Anterior cingulate cortex (tissue), 58 donors: ENCODE results near the gene TRDMT1.

Source experiments
- DNase-seq, 58 donors: peaks; one replicate each; lab custom pipeline; 2025; lab: John Stamatoyannopoulos, UW

Gene TRDMT1, protein sequence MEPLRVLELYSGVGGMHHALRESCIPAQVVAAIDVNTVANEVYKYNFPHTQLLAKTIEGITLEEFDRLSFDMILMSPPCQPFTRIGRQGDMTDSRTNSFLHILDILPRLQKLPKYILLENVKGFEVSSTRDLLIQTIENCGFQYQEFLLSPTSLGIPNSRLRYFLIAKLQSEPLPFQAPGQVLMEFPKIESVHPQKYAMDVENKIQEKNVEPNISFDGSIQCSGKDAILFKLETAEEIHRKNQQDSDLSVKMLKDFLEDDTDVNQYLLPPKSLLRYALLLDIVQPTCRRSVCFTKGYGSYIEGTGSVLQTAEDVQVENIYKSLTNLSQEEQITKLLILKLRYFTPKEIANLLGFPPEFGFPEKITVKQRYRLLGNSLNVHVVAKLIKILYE

DNA sequence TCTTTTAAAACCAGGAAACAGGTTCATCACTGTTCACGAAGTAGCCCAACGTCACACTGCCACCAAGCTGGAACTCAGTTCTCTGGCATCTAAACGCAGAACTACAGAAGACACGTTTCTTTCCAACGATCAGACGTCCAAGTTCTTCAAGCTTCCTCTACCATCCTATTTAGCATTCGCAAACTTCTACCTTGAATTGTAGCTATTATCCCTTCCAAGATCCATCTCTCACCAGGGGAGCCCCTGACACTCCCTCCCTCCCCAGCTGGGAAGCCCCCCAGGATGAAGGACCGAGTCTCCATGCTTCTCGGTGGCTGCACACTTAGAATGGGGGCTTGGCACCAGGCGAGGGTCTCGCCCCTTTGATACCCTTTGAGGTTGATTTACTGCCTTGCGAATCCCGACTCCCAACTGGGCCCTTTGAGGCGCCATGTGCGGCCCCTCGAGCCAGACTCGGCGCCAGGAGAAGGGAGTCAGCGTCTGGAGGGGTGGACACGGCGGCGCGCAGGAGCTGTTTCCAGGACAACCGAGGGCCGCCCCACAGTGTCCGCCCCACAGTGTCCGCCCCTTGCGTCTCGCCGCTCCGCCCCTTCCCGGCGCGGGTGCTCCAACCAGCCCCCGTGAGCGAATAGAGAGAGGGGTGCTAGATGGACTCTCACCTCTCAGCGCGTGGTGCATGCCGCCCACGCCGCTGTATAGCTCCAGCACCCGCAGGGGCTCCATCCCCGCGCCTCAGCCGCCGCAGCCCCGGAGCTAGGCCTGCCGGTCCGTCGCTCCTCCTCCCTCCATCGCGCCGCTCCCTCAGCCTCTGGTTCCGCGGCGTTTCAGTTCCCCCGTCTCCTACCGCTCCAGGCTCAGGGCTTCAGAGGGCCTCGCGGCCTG, at the start of gene TRDMT1:
Gene TRDMT1, minus strand, starts transcription at position 761 of the 882 bp plus-strand sequence. Its CDS starts 38 bp downstream, at position 723.
- DNase-seq = peak; percentile 31 to 99 (median 87)

DNA sequence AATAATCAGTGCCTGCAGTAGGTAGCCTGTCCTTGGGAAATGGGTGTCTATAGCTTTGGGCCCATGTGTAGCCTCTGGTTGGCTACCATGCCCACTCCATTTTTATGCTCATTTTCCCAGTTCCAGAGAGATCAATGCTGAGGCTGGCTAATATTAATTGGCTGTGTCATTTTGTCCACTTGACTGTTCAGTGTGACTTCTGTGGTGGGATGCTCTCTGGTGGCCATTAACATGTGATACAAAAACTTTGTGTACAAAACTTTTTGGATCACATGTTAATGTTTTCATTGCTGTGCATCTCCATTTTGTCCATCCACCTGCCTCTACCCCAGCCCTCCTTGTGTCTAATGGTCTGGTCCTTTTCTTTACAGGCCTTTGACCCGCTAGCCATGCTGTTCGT, 49.3 kb upstream of the TRDMT1 start:
- DNase-seq = no peak

DNA sequence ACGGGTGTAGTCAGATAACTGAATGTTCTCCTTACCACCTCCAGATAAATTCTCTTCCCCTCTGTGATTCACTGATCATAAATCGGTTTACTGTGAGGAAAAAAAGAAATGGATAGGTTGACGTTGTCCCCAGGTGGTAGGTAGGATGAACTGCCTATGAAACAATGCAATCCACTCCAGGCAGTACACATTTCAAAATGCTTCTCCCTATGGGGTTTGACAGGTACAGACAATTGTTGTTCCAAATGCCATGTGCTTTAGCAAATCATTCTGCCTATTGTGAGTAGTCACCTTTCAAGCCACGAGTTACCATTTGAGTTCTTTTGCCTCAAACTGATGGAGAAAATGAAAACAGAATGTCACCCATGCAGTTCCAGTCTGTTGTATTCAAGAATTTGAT, 48.3 kb upstream of the TRDMT1 start:
- DNase-seq = no peak

DNA sequence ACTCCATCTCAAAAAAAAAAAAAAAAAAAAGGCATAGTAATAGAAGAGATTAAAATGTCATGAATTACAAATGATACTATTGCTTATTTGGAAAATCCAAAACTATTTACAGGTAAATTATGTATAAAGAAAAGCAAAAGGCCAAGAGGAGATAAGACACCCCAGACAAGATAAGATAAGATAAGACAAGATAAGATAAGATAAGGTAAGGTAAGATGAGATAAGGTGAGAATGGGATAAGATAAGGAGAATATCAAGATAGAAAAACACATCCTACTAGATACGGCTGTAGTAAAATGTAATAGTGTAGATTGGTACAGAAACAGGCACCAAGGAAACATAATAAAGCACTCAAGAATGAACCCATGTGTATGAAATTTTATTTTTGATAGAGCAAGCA, 47.5 kb upstream of the TRDMT1 start:
- DNase-seq = no peak

DNA sequence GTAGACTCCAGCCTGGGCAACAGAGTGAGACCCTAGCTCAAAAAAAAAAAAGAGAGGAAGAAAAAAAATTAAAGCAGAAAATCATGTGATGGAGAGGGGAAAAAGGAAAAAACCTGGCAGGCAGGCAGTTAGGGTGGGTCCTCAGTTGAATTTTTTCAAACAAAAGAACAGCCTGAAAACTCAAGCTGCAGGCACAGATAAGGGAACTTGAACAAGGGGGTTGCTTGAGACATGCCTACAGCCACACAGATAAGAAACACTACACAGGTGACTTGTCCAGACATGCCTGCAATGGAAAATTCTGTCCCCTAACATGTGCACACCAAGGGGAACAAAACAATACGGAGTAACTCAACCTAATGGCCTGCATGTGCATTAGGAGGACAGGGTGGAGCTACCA, 45.7 kb upstream of the TRDMT1 start:
- no peak for DNase-seq

DNA sequence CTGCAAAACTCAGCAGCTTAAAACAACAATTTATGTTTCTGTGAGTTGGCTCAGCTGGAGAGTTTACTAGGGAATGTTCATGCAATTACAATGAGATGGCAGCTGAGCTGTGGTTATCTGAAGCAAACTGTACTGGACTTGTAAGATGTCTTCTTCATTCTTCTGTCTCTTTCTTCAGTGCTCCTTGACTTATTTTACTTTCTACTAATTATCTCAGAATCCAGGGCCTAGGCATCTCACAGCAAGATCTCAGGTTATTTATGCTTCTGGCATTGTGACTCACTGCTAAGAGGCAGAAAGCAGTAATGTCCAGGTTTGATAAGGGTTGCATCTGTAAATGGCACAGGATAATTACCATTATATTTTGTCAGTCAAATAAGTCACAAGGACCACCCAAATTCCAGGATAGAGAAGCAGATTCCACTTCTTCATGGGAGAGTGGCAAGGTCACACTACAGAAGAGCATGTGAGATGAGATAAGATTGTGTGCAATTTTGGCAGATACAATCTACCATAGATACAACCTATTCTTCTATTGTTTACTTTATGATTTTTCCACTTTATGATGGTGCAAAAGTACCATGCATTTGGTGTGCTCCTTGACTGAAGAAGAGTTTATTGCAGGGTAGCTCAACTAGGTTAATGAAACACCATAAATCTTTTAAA, 43.4 kb upstream of the TRDMT1 start:
- DNase-seq = no peak

DNA sequence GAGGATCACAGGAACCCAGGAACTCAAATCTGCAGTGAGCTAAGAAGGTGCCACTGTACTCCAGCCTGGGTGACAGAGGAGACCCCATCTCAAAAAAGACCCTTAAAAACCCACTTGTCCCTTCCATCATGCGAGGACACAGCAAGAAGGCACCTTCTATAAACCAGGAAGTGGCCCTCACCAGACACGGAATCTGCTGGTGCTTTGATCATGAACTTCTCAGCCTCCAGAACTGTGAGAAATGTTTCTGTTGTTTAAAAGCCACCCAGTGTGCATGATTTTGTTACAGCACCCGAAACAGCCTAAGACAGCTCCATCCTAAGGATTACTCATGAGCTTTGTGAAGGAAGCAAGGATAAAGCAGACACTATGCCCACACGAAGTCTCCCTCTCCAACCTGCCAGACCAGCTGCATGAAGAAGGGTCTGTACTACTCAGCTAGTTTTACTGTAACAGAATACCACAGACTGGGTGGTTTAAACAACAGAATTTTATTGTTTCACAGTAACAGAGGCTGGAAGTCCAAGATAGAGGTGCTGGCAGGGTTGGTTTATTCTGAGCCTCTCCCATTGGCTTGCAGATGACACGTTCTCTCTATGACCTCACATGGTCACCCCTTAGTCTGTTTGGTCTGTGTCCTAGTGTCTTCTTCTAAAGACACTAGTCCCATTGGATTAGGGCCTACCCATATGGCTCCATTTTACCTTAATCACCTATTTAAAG, 40.3 kb upstream of the TRDMT1 start:
- no peak for DNase-seq

DNA sequence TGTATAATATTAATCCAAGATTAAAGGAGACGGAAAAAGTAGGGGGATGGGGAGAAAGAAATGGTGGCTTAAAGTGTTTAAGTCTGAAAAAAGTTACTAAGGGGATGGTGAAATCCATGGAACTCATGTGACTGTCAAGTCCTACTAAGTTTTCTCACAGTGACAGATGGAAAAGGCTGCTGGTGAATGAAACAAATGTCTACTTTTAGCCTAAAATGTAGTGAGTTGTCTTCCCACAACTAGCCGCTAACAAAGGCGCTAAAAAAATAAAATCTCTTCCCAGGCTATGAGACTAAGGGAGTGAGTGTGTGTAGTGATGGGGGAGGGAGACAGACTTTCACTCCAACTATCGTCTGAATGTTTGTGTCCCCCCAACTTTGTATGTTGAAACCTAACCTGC, 39.1 kb upstream of the TRDMT1 start:
- DNase-seq = peak in 1 of 58 donors; percentile 19

DNA sequence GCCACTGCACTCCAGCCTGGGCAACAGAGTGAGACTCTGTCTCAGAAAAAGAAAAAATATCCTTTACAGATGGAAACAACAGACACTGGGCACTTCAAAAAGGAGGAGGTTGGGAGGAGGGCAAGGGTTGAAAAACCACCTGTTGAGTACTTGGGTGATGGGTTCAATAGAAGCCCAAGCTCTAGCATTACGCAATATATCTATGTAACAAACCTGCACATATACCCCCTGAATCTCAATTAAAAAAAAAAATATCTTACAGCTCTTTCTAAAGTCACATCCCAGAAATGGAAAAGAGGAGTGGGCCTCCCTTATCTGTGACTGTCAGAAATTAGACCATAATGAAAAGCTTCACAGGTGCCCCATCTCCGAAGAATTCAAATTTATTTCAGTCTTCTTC, 38.6 kb upstream of the TRDMT1 start:
- no peak for DNase-seq

DNA sequence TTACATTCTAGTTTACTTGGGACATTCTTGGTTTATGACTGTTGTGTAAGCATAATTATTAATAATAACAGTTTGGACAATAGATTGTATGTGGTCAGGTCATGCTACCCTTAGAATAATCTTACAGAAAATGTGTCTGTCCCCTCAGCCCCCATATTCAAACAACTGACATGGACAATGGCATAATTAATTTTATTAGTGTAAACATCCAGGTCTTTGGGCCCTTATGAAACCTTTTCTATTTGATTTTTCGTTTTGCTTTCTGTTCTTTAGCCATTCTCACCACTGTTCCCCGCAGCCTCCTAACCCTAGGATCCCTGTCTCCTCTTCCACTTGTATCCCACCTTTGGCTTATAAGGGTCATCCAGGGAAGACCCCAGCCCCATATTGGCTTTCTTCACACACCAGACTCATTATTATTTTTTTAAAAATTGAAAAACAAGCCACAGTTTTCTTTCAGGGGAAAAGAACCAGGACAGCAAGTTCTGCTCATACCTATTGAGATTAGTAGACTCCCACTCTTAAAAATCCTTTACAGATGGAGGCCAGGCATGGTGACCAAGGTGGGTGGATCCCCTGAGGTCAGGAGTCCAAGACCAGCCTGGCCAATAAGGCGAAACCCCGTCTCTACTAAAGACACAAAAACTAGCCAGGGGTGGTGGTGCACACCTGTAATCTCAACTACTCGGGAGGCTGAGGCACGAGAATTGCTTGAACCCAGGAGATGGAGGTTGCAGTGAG, 38.0 kb upstream of the TRDMT1 start:
- no peak for DNase-seq

DNA sequence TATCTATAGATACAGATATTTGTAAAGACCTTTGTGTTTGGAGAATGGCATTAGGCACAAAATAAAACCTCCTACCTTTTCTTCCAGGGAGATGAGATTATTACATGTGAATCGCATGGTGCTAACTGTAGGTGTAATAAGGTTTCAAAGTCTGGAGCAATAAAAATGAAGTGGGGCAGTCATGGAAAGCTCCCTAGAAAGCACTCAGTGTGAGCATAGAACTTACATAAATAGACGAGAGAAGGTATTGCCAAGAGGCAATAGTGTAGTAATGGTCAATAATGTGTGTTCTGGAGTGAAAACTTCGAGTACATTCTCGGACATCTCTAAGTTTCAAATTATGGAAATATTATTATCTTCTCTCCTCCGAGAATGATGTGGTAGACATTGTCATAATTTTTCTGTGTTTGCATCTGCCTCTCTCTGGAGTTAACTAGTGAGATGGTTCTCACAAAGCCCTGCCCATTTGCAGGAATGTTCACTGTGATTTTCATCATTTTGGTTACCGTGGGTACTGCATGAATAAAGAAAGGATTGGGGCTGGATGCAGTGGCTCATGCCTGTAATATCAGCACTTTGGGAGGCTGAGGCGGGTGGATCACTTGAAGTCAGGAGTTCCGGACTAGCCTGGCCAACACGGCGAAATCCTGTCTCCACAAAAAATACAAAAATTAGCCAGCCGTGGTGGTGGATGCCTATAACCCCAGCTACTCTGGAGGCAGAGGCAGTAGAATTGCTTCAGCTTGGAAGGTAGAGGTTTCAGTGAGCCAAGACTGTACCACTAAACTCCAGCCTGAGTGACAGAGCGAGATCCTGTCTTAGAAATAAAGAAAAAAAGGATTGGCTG, 37.2 kb upstream of the TRDMT1 start:
- no peak for DNase-seq

DNA sequence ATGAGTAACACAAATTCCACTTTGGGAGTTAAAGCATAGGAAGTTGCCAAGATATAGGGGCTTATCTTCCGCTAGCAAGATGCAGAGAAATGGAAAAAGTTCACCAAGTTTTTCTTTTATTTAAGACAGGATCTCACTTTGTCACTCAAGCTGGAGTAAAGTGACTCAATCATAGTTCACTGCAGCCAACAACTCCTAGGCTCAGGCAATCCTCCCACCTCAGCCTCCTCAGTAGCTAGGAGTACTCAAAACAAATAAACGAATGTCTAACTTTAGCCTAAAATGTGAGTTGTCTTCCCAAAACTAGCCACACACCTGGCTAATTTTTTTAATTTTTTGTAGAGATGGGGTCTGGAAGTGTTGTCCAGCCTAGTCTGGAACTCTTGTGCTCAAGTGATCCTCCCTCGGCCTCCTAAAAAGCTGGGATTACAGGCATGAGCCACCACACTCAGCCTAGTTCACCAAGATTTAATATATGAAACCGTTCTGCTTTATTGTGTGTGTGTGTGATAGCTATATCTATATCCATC, 36.5 kb upstream of the TRDMT1 start:
- no peak for DNase-seq

DNA sequence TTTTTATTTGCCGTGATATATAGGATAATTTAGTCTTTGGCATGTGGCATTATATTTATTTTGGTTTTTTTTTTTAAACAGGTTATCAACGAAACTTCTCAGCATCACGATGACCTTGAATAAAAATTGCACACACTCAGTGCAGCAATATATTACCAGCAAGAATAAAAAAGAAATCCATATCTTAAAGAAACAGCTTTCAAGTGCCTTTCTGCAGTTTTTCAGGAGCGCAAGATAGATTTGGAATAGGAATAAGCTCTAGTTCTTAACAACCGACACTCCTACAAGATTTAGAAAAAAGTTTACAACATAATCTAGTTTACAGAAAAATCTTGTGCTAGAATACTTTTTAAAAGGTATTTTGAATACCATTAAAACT, 35.7 kb upstream of the TRDMT1 start:
- no peak for DNase-seq

DNA sequence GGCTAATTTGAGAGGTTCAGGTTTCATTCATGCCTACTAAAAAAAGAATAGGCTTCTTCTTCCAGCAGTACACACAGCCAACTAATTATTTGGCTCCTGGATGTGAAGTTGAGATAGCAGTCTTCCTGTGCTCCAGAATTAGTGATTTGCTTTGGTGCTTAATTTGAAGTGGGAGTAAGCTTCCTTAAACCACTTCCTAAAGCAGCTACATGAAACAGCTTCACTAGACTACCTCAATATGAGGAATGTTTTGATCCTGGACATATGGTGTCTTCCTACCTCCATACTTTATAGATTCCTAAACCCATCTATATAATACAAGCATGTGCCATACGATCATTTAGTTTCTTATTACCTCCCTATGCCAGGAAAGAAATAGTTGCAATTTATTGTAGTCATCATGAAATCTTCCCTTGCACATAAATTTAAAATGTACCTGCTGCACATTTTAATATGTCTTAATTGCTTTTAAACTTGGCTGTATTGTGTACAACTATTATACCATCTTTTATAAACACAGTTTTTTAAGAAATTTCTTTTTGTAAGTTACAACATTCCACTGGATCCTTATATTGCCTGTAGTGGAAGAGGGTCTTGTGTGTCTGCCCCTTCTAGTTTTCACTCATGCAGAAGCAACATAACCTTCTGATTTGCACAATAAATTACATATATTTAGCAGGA, 35.1 kb upstream of the TRDMT1 start:
- DNase-seq = no peak

DNA sequence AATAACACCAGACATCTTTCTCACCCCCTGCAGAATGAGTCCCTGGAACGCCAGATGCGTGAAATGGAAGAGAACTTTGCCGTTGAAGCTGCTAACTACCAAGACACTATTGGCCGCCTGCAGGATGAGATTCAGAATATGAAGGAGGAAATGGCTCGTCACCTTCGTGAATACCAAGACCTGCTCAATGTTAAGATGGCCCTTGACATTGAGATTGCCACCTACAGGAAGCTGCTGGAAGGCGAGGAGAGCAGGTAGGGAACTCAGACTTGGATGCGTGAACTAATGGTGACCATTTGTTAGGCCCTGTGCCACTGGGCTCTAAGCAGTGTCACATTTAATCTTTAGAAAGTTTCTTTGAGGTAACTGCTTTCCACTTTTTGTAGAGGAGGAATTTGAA, 33.7 kb upstream of the TRDMT1 start:
- DNase-seq = no peak

DNA sequence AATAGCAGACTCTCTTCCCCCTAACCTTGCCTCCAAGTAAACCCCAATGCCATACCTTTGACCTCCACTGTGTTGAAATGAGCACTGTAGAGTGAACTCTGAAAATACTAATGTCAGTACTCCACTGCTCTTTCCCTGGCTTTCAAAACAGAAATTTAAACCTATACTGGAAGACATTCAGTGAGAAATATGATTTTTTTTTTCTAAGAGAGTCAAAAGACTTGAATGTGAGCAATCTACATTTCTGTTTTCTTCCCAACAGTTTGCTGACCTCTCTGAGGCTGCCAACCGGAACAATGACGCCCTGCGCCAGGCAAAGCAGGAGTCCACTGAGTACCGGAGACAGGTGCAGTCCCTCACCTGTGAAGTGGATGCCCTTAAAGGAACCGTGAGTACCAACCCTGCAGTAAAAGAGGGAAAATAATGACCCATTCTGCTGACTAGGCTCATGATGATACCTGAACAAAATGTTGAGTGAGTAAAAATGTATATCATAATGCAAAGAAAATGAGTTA, 33.0 kb upstream of the TRDMT1 start:
- DNase-seq = no peak

DNA sequence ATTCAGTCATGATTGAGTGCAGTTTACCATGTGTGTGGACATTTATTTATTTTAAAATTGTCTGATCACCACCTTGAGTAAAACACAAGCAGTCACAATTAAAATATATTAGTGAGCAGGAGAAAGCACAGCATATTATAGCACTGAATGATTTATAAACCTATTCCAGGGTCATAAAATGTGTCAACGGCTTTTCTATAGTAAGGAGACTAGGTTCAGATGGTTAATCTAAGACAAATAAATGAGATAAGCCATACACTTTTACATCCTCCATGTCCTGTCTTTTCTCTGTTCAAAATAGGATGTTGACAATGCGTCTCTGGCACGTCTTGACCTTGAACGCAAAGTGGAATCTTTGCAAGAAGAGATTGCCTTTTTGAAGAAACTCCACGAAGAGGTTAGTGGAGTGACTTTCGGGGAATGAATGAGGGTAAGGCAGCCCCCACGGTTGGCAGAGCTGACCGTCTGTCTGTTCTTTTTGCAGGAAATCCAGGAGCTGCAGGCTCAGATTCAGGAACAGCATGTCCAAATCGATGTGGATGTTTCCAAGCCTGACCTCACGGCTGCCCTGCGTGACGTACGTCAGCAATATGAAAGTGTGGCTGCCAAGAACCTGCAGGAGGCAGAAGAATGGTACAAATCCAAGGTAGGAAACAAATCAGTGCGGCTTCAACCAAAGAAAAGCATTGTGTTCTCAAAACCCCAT, 32.0 kb upstream of the TRDMT1 start:
- DNase-seq = no peak
